Measurements from ENCODE around the gene NPAS1. TPM values are rescaled to one million over a fixed set of nuclear protein-coding genes. Genes with fewer than 3 reads are reported as not detected.

NPAS1 gene, protein sequence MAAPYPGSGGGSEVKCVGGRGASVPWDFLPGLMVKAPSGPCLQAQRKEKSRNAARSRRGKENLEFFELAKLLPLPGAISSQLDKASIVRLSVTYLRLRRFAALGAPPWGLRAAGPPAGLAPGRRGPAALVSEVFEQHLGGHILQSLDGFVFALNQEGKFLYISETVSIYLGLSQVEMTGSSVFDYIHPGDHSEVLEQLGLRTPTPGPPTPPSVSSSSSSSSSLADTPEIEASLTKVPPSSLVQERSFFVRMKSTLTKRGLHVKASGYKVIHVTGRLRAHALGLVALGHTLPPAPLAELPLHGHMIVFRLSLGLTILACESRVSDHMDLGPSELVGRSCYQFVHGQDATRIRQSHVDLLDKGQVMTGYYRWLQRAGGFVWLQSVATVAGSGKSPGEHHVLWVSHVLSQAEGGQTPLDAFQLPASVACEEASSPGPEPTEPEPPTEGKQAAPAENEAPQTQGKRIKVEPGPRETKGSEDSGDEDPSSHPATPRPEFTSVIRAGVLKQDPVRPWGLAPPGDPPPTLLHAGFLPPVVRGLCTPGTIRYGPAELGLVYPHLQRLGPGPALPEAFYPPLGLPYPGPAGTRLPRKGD
- total RNA-seq (2014; rRNA removed; shearing (Covaris generic)) (5.0 and 5.6 TPM in 2 replicates), polyA plus RNA-seq (2016; fragmentation: Nextera tagmentation; extraction: Ambion mirVana) (9.7 and 9.8 TPM in 2 replicates)
- long read RNA-seq, partial matches to known transcripts = 0 of 15 reads
- long read RNA-seq, other reads (novel, unspliced or antisense) = 14 of 15 reads

GRCh38 chr19:47019431-47020041 lies at the start of gene NPAS1:
Gene NPAS1, plus strand, starts transcription at chr19:47019837. Its CDS starts 1,211 bp downstream, at chr19:47021048.
- Mint-ChIP-seq H3K27me3 (ENCODE audit: insufficient read depth, low read depth, poor library complexity) (peaks cover 55% of the 10 kb centered on the region), H3K27ac (no peak within 1 kb of the TSS)
- H2AFZ ChIP-seq = peak within 1 kb of the TSS; percentile 98

More at GRCh38 chr19:47019431-47020041, at the start of gene NPAS1:
- Histone ChIP-seq H3K9me2 (ENCODE audit: insufficient read depth) (no peaks in the 10 kb centered on the region), H4K20me1 (replicated peaks; ENCODE audit: insufficient read depth) (no peaks in the 10 kb centered on the region; the same call in 1 of the 2 replicates), H3K36me3 (ENCODE audit: insufficient read depth) (no peaks in the 10 kb centered on the region), H3K4me2 (peak within 1 kb of the TSS; percentile 86), H3K4me1 (ENCODE audit: insufficient read depth) (peaks cover 14% of the 10 kb centered on the region; the same call in 1 of the 2 replicates), H3K79me2 (replicated peaks; ENCODE audit: insufficient read depth) (no peaks in the 10 kb centered on the region), H3K4me3 (peak within 1 kb of the TSS; percentile 62), H3K27ac (ENCODE audit: low read depth) (no peak within 1 kb of the TSS), H3F3A (replicated peaks; ENCODE audit: low read depth) (peaks cover 11% of the 10 kb centered on the region; the same call in 1 of the 2 replicates), H3K27me3 (ENCODE audit: insufficient read depth) (peaks cover 68% of the 10 kb centered on the region)
- DNase-seq (ENCODE audit: low spot score) (peak; percentile 59), ATAC-seq (peak; percentile 54)
- no peaks in the 10 kb centered on the region; the same call in 2 of the 3 replicates for H3K9me3 Mint-ChIP-seq
- H3K4me1 Mint-ChIP-seq = peaks cover 10% of the 10 kb centered on the region; the same call in 2 of the 3 replicates
- peak within 1 kb of the TSS; percentile 70 for H3K4me3 Mint-ChIP-seq
- no peaks in the 10 kb centered on the region for H3K36me3 Mint-ChIP-seq (ENCODE audit: low read depth)
- TF ChIP-seq JUNB (IDR thresholded peaks at IDR 0.05; ENCODE audit: unreplicated experiment) (no peak), REST (IDR thresholded peaks at IDR 0.05; ENCODE audit: unreplicated experiment) (no peak), STAT1 (IDR thresholded peaks at IDR 0.05; ENCODE audit: unreplicated experiment) (no peak), EZH2phosphoT487 (IDR thresholded peaks at IDR 0.05; ENCODE audit: unreplicated experiment) (no peak), NANOG (IDR thresholded peaks at IDR 0.05; ENCODE audit: borderline replicate concordance) (no peak), ZNF114 (CRISPR knock-in tag; IDR thresholded peaks at IDR 0.05) (no peak)
- TF ChIP-seq, protein P1, sequence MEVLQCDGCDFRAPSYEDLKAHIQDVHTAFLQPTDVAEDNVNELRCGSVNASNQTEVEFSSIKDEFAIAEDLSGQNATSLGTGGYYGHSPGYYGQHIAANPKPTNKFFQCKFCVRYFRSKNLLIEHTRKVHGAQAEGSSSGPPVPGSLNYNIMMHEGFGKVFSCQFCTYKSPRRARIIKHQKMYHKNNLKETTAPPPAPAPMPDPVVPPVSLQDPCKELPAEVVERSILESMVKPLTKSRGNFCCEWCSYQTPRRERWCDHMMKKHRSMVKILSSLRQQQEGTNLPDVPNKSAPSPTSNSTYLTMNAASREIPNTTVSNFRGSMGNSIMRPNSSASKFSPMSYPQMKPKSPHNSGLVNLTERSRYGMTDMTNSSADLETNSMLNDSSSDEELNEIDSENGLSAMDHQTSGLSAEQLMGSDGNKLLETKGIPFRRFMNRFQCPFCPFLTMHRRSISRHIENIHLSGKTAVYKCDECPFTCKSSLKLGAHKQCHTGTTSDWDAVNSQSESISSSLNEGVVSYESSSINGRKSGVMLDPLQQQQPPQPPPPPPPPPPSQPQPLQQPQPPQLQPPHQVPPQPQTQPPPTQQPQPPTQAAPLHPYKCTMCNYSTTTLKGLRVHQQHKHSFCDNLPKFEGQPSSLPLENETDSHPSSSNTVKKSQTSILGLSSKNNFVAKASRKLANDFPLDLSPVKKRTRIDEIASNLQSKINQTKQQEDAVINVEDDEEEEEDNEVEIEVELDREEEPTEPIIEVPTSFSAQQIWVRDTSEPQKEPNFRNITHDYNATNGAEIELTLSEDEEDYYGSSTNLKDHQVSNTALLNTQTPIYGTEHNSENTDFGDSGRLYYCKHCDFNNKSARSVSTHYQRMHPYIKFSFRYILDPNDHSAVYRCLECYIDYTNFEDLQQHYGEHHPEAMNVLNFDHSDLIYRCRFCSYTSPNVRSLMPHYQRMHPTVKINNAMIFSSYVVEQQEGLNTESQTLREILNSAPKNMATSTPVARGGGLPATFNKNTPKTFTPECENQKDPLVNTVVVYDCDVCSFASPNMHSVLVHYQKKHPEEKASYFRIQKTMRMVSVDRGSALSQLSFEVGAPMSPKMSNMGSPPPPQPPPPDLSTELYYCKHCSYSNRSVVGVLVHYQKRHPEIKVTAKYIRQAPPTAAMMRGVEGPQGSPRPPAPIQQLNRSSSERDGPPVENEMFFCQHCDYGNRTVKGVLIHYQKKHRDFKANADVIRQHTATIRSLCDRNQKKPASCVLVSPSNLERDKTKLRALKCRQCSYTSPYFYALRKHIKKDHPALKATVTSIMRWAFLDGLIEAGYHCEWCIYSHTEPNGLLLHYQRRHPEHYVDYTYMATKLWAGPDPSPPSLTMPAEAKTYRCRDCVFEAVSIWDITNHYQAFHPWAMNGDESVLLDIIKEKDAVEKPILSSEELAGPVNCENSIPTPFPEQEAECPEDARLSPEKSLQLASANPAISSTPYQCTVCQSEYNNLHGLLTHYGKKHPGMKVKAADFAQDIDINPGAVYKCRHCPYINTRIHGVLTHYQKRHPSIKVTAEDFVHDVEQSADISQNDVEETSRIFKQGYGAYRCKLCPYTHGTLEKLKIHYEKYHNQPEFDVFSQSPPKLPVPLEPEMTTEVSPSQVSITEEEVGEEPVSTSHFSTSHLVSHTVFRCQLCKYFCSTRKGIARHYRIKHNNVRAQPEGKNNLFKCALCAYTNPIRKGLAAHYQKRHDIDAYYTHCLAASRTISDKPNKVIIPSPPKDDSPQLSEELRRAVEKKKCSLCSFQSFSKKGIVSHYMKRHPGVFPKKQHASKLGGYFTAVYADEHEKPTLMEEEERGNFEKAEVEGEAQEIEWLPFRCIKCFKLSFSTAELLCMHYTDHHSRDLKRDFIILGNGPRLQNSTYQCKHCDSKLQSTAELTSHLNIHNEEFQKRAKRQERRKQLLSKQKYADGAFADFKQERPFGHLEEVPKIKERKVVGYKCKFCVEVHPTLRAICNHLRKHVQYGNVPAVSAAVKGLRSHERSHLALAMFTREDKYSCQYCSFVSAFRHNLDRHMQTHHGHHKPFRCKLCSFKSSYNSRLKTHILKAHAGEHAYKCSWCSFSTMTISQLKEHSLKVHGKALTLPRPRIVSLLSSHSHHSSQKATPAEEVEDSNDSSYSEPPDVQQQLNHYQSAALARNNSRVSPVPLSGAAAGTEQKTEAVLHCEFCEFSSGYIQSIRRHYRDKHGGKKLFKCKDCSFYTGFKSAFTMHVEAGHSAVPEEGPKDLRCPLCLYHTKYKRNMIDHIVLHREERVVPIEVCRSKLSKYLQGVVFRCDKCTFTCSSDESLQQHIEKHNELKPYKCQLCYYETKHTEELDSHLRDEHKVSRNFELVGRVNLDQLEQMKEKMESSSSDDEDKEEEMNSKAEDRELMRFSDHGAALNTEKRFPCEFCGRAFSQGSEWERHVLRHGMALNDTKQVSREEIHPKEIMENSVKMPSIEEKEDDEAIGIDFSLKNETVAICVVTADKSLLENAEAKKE (CRISPR knock-in tag; IDR thresholded peaks at IDR 0.05) = no peak

Data from GM23338 (cell line).